Measurements from ENCODE around the gene PDCD6IP.

DNA sequence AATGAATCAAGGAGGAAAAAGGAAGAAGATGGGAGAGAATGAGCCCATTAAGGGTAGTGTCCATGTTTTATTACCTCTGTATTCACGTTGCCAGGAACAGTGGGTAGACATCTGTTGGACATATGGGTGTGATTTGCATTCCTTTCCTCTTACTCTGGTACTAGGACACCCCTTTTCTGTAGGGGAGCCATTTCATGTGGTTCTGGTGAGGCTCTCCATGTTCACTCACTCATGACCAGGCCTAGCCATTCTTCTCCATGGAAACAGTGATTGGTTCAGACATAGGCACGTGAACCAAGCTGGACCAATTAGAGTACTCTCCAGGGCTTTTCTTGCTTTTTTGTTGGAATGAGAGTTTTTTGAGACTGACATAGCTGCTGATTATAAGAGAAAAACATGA lies 39.6 kb upstream of the PDCD6IP start:
- TF ChIP-seq CTCF (IDR thresholded peaks at IDR 0.05; ENCODE audit: poor library complexity, severe bottlenecking) (no peak), EZH2 (IDR thresholded peaks at IDR 0.05; ENCODE audit: borderline replicate concordance, insufficient read depth, low read length, poor library complexity, severe bottlenecking) (no peak), POLR2AphosphoS5 (IDR thresholded peaks at IDR 0.05) (no peak), TAF1 (IDR thresholded peaks at IDR 0.05; ENCODE audit: low read depth) (no peak), EP300 (conservative IDR thresholded peaks at IDR 0.05; ENCODE audit: poor library complexity, severe bottlenecking) (no peak), RAD21 (conservative IDR thresholded peaks at IDR 0.05) (no peak)
